Activated naive CD4-positive, alpha-beta T cell treated with anti-CD3 and anti-CD28 coated beads for 36 hours (primary cell): ENCODE results near the gene CHCHD5. TPM values are rescaled to one million over a fixed set of nuclear protein-coding genes. Genes with fewer than 3 reads are reported as not detected.
"Not testable (repeated sequence)": the region's sequence is repeated elsewhere in the genome, so short reads cannot be mapped to it uniquely, and the experiment has no call there.

ENCODE experiments used
- CTCF ChIA-PET: fragments of 350-600 bp; sonication (Branson Sonifier 250); formaldehyde crosslinking; loops from one replicate; lab custom pipeline; 2021; ENCODE audit warnings: antibody characterized with exemption; lab: Charles Lee
- DNase-seq: peaks from one replicate; pipeline ENCODE4 v3.0.0-alpha.2; 2020
- H3K27ac Mint-ChIP-seq: one replicate; pipeline ENCODE4 v1.8.0; 2021; ENCODE audit warnings: mild to moderate bottlenecking, mixed read lengths
- H3K27me3 Mint-ChIP-seq: one replicate; pipeline ENCODE4 v1.8.0; 2021; ENCODE audit warnings: low read depth, mixed read lengths
- H3K36me3 Mint-ChIP-seq: one replicate; pipeline ENCODE4 v1.8.0; 2021; ENCODE audit warnings: low read depth, mixed read lengths
- H3K4me1 Mint-ChIP-seq: one replicate; pipeline ENCODE4 v1.8.0; 2021; ENCODE audit warnings: low read depth, mixed read lengths
- H3K4me3 Mint-ChIP-seq: one replicate; pipeline ENCODE4 v1.8.0; 2021; ENCODE audit warnings: mild to moderate bottlenecking, moderate library complexity, mixed read lengths
- H3K9me3 Mint-ChIP-seq: one replicate; pipeline ENCODE4 v1.8.0; 2021; ENCODE audit warnings: mixed read lengths
- intact Hi-C: fragments of 100-400 bp; cut with micrococcal nuclease; formaldehyde crosslinking; loops from one replicate; pipeline ENCODE4 v1.15.1; 2023
- total RNA-seq, 2 experiments: library from RNA; stranded (reverse); gene quantifications; one replicate each; pipeline ENCODE4 v1.2.3, GENCODE V29; 2021

Gene CHCHD5
- total RNA-seq, 2 experiments from 2014 or later: 40.3 to 43.5 TPM

- H3K9me3 Mint-ChIP-seq, intact Hi-C loops, DNase-seq, H3K4me3 Mint-ChIP-seq, H3K36me3 Mint-ChIP-seq, H3K4me1 Mint-ChIP-seq, H3K27ac Mint-ChIP-seq, H3K27me3 Mint-ChIP-seq: not testable (repeated sequence)
- CTCF ChIA-PET: interaction anchor here (1.1 to 1.5 kb wide), 2 partner anchors 13 to 23 kb away, joined by 4 to 5 read pairs; no protein-coding TSS in a partner anchor
Measured at GRCh38 chr2:112612283-112612682, 27.9 kb downstream of the CHCHD5 start.

GRCh38 chr2:112614201-112614840 is 29.9 kb downstream of the CHCHD5 start:
- Mint-ChIP-seq H3K4me3 (no peak overlapping the region), H3K9me3 (no peaks in the 10 kb centered on the region), H3K27ac (no peak overlapping the region), H3K4me1 (no peaks in the 10 kb centered on the region), H3K36me3 (no peaks in the 10 kb centered on the region), H3K27me3 (no peaks in the 10 kb centered on the region)
- CTCF ChIA-PET: interaction anchor here (0.6 kb wide), 1 partner anchor 464 kb away, joined by 3 read pairs; no protein-coding TSS in a partner anchor
- DNase-seq: no peak
- intact Hi-C loops: no loop called here

GRCh38 chr2:112615051-112615450 is 30.6 kb downstream of the CHCHD5 start:
- Mint-ChIP-seq H3K4me1 (no peaks in the 10 kb centered on the region), H3K4me3 (no peak overlapping the region), H3K36me3 (no peaks in the 10 kb centered on the region), H3K9me3 (no peaks in the 10 kb centered on the region), H3K27ac (no peak overlapping the region), H3K27me3 (no peaks in the 10 kb centered on the region)
- no peak for DNase-seq
- CTCF ChIA-PET: interaction anchor here (0.6 kb wide), 1 partner anchor 464 kb away, joined by 3 read pairs; no protein-coding TSS in a partner anchor
- intact Hi-C loops: no loop called here

- H3K27ac Mint-ChIP-seq, H3K4me1 Mint-ChIP-seq, H3K9me3 Mint-ChIP-seq, CTCF ChIA-PET, DNase-seq, H3K4me3 Mint-ChIP-seq, H3K27me3 Mint-ChIP-seq, intact Hi-C loops, H3K36me3 Mint-ChIP-seq: not testable (repeated sequence)
Measured at GRCh38 chr2:112615798-112616197, 31.4 kb downstream of the CHCHD5 start.

GRCh38 chr2:112618383-112618782 is 34.0 kb downstream of the CHCHD5 start:
- no peak for DNase-seq
- CTCF ChIA-PET: interaction anchor here (0.6 kb wide), 1 partner anchor 344 kb away, joined by 3 read pairs; no protein-coding TSS in a partner anchor
- Mint-ChIP-seq H3K4me3 (no peak overlapping the region), H3K9me3 (no peaks in the 10 kb centered on the region), H3K36me3 (no peaks in the 10 kb centered on the region), H3K27me3 (no peaks in the 10 kb centered on the region), H3K4me1 (no peaks in the 10 kb centered on the region), H3K27ac (no peak overlapping the region)
- intact Hi-C loops: no loop called here

GRCh38 chr2:112621790-112622527 is 37.5 kb downstream of the CHCHD5 start:
- CTCF ChIA-PET: interaction anchor here (1.6 to 6.6 kb wide), 3 partner anchors 22 to 105 kb away, joined by 6 to 160 read pairs (median 13); no protein-coding TSS in a partner anchor
- no peak overlapping the region for H3K27ac Mint-ChIP-seq
- H3K4me3 Mint-ChIP-seq: no peak overlapping the region
- DNase-seq: no peak
- no peaks in the 10 kb centered on the region for H3K9me3 Mint-ChIP-seq
- peaks cover 25% of the 10 kb centered on the region for H3K4me1 Mint-ChIP-seq
- H3K36me3 Mint-ChIP-seq: no peaks in the 10 kb centered on the region
- H3K27me3 Mint-ChIP-seq: no peaks in the 10 kb centered on the region
- intact Hi-C loops: no loop called here

GRCh38 chr2:112622528-112622849 is 38.1 kb downstream of the CHCHD5 start:
- no peak for DNase-seq
- intact Hi-C loops: no loop called here
- Mint-ChIP-seq H3K27ac (no peak overlapping the region), H3K4me1 (peaks cover 30% of the 10 kb centered on the region), H3K4me3 (no peak overlapping the region), H3K36me3 (no peaks in the 10 kb centered on the region), H3K27me3 (no peaks in the 10 kb centered on the region), H3K9me3 (no peaks in the 10 kb centered on the region)
- CTCF ChIA-PET: interaction anchor here (6.6 kb wide), 1 partner anchor 105 kb away, joined by 160 read pairs; no protein-coding TSS in a partner anchor

GRCh38 chr2:112623913-112624777 is 39.7 kb downstream of the CHCHD5 start:
- intact Hi-C loops: loop anchor here (1.0 kb wide), 1 partner anchor 40 kb away; the partner anchor contains the start of gene CHCHD5
- CTCF ChIA-PET: interaction anchor here (0.5 to 13.4 kb wide), 12 partner anchors 11 to 1780 kb away, joined by 3 to 160 read pairs (median 5); partner anchors contain the start of gene SLC20A1
- H3K27ac Mint-ChIP-seq: peak overlapping the region; percentile 53

GRCh38 chr2:112625474-112626114 is 41.2 kb downstream of the CHCHD5 start:
- no peak overlapping the region for H3K27ac Mint-ChIP-seq
- H3K4me1 Mint-ChIP-seq: peaks cover 54% of the 10 kb centered on the region
- no peaks in the 10 kb centered on the region for H3K9me3 Mint-ChIP-seq
- intact Hi-C loops: loop anchor here (1.0 kb wide), 4 partner anchors 20 to 101 kb away; partner anchors contain the start of gene SLC20A1
- H3K27me3 Mint-ChIP-seq: no peaks in the 10 kb centered on the region
- DNase-seq: no peak
- H3K36me3 Mint-ChIP-seq: no peaks in the 10 kb centered on the region
- CTCF ChIA-PET: interaction anchor here (0.6 to 13.4 kb wide), 18 partner anchors 12 to 581 kb away, joined by 3 to 160 read pairs (median 5); partner anchors contain the start of gene SLC20A1
- H3K4me3 Mint-ChIP-seq: no peak overlapping the region

More at GRCh38 chr2:112623913-112624777, 39.7 kb downstream of the CHCHD5 start:
- peak; percentile 92 for DNase-seq
- peaks cover 40% of the 10 kb centered on the region for H3K4me1 Mint-ChIP-seq
- no peaks in the 10 kb centered on the region for H3K36me3 Mint-ChIP-seq
- no peak overlapping the region for H3K4me3 Mint-ChIP-seq
- H3K27me3 Mint-ChIP-seq: no peaks in the 10 kb centered on the region
- H3K9me3 Mint-ChIP-seq: no peaks in the 10 kb centered on the region

- H3K4me3 Mint-ChIP-seq: peak overlapping the region; percentile 47
- no peaks in the 10 kb centered on the region for H3K27me3 Mint-ChIP-seq
- CTCF ChIA-PET: interaction anchor here (0.6 to 13.4 kb wide), 21 partner anchors 9 to 583 kb away, joined by 3 to 160 read pairs (median 4); partner anchors contain the start of genes CHCHD5 and SLC20A1
- H3K9me3 Mint-ChIP-seq: no peaks in the 10 kb centered on the region
- H3K36me3 Mint-ChIP-seq: no peaks in the 10 kb centered on the region
- intact Hi-C loops: loop anchor here (1.0 kb wide), 4 partner anchors 19 to 100 kb away; partner anchors contain the start of gene SLC20A1
- peaks cover 63% of the 10 kb centered on the region for H3K4me1 Mint-ChIP-seq
- H3K27ac Mint-ChIP-seq: peak overlapping the region; percentile 76
- peak; percentile 77 for DNase-seq
Measured at GRCh38 chr2:112626604-112627059, 42.2 kb downstream of the CHCHD5 start.
